ENCODE measurements around the gene UGDH. TPM values are rescaled to one million over a fixed set of nuclear protein-coding genes. Genes with fewer than 3 reads are reported as not detected.

The UGDH gene
- total and polyA plus RNA-seq, 10 of the 15 experiments (the other 5 are each of a cell fraction or from before 2014, with no cell fraction given), result 11.1 to 60.3 (median 26.8) TPM

DNA sequence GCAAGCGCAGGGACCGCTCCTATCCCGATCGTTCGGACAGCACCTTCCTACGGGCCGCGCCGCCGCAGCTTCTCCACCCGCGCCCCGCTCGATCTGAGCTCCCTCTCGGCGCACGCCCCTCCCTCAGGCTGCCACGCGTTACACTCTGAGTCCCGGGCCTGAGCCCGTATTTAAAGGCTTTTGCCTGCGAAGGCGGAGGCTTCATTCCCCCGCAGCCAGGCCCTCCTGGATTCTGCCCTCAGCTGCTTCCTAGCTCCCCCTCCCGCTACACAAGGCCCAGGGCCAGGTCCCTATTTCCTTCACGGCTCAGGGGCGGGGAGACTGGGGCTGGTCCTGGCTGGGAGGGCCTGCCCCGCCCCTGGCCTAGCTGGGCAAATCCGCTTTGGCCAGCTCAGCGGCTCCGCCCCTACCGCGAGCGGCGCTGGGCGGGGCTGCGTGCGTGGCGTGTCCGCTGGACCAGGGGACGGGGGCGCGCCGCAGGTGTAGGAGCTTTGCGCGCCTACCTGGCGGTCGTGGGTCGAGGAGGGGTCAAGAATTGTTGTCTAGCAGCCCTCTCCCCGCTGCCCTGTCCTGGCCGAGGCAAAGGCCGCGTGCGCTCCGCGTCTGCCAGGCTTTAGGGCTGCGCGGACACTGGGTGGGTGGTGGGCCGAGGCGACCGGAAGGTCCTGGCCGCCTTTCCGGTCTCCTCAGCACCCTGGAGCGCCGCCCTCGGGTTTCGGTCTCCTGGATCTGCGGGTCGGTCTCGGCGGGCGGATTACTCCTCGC lies at the start of gene UGDH (continued):
- TF ChIP-seq SRF (IDR thresholded peaks at IDR 0.05; ENCODE audit: low read depth in 2 of 2, low read length in 2 of 2) (peak; percentile 2 to 54; a peak in 1 of 4 replicates), PAX5 (IDR thresholded peaks at IDR 0.05; ENCODE audit: borderline replicate concordance, low read depth, low read length) (0 out of 2 replicates have a peak, but pooled peaks have one; percentile 23), NR2C2 (IDR thresholded peaks at IDR 0.05; ENCODE audit: borderline replicate concordance, control insufficient read depth, insufficient read length, low read depth) (no peak), NR2C1 (IDR thresholded peaks at IDR 0.05) (peak; percentile 44), RFX5 (IDR thresholded peaks at IDR 0.05; ENCODE audit: low read depth, low read length) (peak; percentile 17; the same call in 1 of the 2 replicates), ELK1 (IDR thresholded peaks at IDR 0.05; ENCODE audit: low read depth, low read length) (peak; percentile 41; the same call in 1 of the 2 replicates), CHD1 (IDR thresholded peaks at IDR 0.05; ENCODE audit: low read depth, low read length) (0 out of 2 replicates have a peak, but pooled peaks have one; percentile 58), MEF2B (IDR thresholded peaks at IDR 0.05; ENCODE audit: partially characterized antibody, poor library complexity, severe bottlenecking) (peak; percentile 19), LARP7 (IDR thresholded peaks at IDR 0.05) (peak; percentile 93), RELA (IDR thresholded peaks at IDR 0.05; ENCODE audit: borderline replicate concordance, partially characterized antibody) (peak; percentile 69), EGR1 (IDR thresholded peaks at IDR 0.05; ENCODE audit: borderline replicate concordance in 1 of 2, low read depth in 2 of 2, low read length in 2 of 2) (peak; percentile 46 to 83)
- TF ChIP-seq, protein P1, sequence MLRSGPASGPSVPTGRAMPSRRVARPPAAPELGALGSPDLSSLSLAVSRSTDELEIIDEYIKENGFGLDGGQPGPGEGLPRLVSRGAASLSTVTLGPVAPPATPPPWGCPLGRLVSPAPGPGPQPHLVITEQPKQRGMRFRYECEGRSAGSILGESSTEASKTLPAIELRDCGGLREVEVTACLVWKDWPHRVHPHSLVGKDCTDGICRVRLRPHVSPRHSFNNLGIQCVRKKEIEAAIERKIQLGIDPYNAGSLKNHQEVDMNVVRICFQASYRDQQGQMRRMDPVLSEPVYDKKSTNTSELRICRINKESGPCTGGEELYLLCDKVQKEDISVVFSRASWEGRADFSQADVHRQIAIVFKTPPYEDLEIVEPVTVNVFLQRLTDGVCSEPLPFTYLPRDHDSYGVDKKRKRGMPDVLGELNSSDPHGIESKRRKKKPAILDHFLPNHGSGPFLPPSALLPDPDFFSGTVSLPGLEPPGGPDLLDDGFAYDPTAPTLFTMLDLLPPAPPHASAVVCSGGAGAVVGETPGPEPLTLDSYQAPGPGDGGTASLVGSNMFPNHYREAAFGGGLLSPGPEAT (IDR thresholded peaks at IDR 0.05; ENCODE audit: low read depth), result peak; percentile 84

All from GM12878 (cell line).